Suprapubic skin (tissue), 4 donors: ENCODE measurements around the gene EME2. TPM values are rescaled to one million over a fixed set of nuclear protein-coding genes. Genes with fewer than 3 reads are reported as not detected.

Source experiments
- DNase-seq, 2 donors: peaks; one replicate each; pipeline ENCODE4 v3.0.0-alpha.2; 2019; ENCODE audit warnings: low spot score in 2 of 2
- H3K27ac ChIP-seq: fragments of 200-600 bp; sonication (generic); one replicate; pipeline ENCODE4 v1.5.1; 2019
- H3K27me3 ChIP-seq: fragments of 200-600 bp; sonication (generic); one replicate; pipeline ENCODE4 v1.5.1; 2019
- H3K36me3 ChIP-seq: fragments of 200-600 bp; sonication (generic); one replicate; pipeline ENCODE4 v1.5.1; 2019
- H3K4me1 ChIP-seq: fragments of 200-600 bp; sonication (generic); one replicate; pipeline ENCODE4 v1.5.1; 2019
- H3K4me3 ChIP-seq: fragments of 200-600 bp; sonication (generic); one replicate; pipeline ENCODE4 v1.5.1; 2019; ENCODE audit warnings: mild to moderate bottlenecking
- H3K9me3 ChIP-seq: fragments of 200-600 bp; sonication (generic); one replicate; pipeline ENCODE4 v1.5.1; 2019
- EP300 ChIP-seq: sonication (generic); formaldehyde crosslinking; IDR thresholded peaks from one replicate; pipeline ENCODE4 v1.6.1; 2017; ENCODE audit warnings: antibody characterized with exemption
- POLR2A ChIP-seq, 2 donors: fragments of 450-650 bp; IDR thresholded peaks; one replicate each; pipeline ENCODE4 v1.6.1; 2017; ENCODE audit warnings: antibody characterized with exemption in 2 of 2, mild to moderate bottlenecking in 2 of 2, moderate library complexity in 2 of 2
- POLR2AphosphoS5 ChIP-seq, 3 donors: sonication (generic); formaldehyde crosslinking; IDR thresholded peaks; one replicate each; pipeline ENCODE4 v1.6.1; 2017; ENCODE audit warnings: antibody characterized with exemption in 3 of 3
- WGBS: methylation state at CpG from one replicate; pipeline ENCODE4 v1.1.5; 2018; 5-methylcytosine and 5-hydroxymethylcytosine counted together
- total RNA-seq, 4 donors: library from RNA; depleted of rRNA; stranded (reverse); fragments of >200 nt; gene quantifications; one replicate each; pipeline ENCODE4 v1.1.0, GENCODE V29; 2016
- TF ChIP-seq, protein P1 (sequence below), 2 donors: fragments of 200-600 bp in 1 of 2; fragments of 450-650 bp in 1 of 2; sonication (generic) in 1 of 2; IDR thresholded peaks; one replicate each; pipeline ENCODE4 v1.5.1; 2016 to 2019; ENCODE audit warnings: antibody characterized with exemption in 2 of 2, mild to moderate bottlenecking in 1 of 2, moderate library complexity in 1 of 2

The EME2 gene
- total RNA-seq, 4 donors from 2014 or later: 9.8 to 26.3 (median 15.1) TPM

DNA sequence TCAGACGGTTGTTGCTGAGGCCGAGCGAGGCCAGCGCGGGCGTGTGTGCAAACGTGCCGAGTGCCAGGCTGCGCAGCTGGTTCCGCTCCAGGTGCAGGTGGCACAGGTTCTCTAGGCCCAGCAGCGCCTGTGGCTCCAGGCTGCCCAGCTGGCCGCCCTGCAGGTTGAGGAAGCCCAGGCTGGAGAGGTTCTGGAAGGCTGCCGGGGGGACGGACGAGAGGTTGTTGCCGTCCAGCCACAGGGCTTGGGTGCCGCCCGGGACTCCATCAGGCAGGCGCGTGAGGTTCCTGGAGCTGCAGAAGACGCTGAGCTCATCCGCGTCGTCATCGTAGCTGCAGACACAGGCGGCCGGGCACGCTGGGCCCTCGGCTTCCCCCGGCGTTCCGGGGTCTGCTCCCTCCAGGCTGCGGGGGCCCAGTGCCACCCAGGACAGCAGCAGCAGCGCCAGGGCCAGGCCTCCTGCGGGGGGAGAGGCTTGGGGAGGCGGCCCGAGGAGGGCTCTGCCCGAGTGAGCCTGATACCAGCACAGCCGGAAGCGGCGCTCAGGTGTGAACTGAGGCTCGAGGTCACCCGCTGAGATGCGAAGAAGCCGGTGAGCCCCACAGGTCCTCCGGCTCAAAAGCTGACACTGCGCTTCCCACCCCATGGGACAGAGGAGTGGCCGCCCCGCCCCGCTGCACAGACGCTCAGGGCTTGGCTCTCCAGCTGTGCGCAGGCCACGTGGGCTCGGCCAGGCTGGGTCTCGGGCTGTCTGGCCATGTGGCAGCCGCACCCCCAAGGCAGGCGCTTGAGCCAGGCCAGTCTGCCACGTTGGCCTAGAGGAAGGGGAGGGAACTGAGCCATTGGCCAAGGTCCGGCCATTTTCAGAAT lies 19.6 kb downstream of the EME2 start:
- peak; percentile 57 to 76 for DNase-seq
- WGBS: 100% methylated on average over 4 of the region's 59 CpGs

DNA sequence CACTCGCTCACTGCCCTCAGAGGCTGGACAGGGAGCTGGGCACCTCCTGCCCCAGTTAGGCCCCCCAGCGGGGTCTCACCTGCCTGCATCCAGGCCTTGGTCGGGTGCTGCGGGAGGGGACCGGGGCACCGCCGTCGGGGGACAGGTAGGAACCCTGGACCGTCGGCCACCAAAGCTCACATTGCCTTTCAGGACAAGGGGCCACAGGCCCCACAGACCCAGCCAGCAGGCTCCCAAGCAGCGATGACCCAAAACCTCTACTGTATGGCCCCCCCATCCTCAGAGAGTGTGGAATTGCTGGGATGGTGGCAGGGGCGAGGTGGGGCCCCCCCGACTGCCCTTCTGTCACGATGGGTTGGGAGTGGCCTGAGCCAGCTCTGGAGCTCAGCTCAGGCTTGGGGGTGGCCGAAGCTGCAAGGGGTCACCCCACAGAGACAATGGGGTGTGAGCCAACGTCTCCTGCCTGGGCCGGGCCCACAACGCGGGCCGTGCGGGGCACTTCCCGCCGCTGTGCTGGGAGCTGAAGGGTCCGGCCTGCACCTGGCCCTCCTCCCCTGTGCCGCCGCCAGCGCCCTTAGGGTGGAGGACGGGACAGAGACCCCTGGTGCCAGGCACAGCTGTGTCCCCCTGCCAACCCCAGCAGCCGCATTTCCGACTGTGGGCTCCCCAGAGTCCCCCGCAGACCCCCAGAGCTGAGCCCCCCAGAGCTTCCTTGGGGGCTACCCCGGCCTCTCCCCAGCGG lies 20.4 kb downstream of the EME2 start:
- Histone ChIP-seq H3K27ac (no peak overlapping the region), H3K36me3 (peaks cover 38% of the 10 kb centered on the region), H3K4me3 (no peak overlapping the region), H3K4me1 (peaks cover 18% of the 10 kb centered on the region), H3K27me3 (no peaks in the 10 kb centered on the region), H3K9me3 (peaks cover 3% of the 10 kb centered on the region)
- DNase-seq: peak in 1 of 2 donors; percentile 63
- 82% methylated on average over 5 of the region's 33 CpGs for WGBS
- TF ChIP-seq, protein P1, sequence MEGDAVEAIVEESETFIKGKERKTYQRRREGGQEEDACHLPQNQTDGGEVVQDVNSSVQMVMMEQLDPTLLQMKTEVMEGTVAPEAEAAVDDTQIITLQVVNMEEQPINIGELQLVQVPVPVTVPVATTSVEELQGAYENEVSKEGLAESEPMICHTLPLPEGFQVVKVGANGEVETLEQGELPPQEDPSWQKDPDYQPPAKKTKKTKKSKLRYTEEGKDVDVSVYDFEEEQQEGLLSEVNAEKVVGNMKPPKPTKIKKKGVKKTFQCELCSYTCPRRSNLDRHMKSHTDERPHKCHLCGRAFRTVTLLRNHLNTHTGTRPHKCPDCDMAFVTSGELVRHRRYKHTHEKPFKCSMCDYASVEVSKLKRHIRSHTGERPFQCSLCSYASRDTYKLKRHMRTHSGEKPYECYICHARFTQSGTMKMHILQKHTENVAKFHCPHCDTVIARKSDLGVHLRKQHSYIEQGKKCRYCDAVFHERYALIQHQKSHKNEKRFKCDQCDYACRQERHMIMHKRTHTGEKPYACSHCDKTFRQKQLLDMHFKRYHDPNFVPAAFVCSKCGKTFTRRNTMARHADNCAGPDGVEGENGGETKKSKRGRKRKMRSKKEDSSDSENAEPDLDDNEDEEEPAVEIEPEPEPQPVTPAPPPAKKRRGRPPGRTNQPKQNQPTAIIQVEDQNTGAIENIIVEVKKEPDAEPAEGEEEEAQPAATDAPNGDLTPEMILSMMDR (IDR thresholded peaks at IDR 0.05): no peak
- TF ChIP-seq POLR2AphosphoS5 (IDR thresholded peaks at IDR 0.05) (no peak), POLR2A (IDR thresholded peaks at IDR 0.05) (no peak), EP300 (no peak)

More for the DNA sequence above, 19.6 kb downstream of the EME2 start:
- Histone ChIP-seq H3K4me3 (no peak overlapping the region), H3K36me3 (peaks cover 46% of the 10 kb centered on the region), H3K4me1 (peaks cover 23% of the 10 kb centered on the region), H3K9me3 (no peaks in the 10 kb centered on the region), H3K27me3 (no peaks in the 10 kb centered on the region), H3K27ac (no peak overlapping the region)
- TF ChIP-seq POLR2A (IDR thresholded peaks at IDR 0.05) (no peak), POLR2AphosphoS5 (IDR thresholded peaks at IDR 0.05) (no peak), EP300 (no peak)
- TF ChIP-seq, protein P1 (IDR thresholded peaks at IDR 0.05): no peak

DNA sequence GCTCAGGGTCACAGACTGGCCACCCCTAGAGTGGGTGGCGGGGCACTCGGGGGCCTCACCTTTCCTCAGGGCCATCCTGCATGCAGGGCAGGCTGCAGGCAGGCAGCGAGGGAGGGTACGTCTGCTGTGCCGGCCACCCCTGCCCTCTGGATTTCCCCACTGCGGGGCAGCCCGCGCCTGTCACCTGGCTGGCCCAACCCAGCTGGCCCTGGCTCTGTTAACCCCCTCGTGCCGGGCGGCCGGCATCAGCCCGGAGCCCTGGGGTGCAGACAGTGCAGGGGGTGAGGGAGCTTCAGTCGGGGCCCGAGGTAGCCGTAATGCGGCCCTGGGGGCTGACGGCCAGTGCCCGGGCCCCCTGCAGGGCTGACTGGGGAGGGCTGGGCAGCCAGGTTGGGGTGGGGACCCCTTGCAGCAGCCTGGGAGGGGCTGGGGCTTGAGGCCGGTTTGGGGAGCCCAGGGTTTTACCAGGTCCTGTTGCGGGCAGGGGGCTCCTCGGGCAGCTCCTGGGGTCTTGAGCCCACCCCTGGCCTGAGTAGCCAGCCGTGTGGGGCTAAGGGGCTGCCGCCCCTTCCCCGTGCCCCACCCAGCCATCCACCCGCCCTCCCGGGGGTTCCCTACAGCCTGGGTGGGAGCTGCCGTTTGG lies 21.1 kb downstream of the EME2 start, which contains the start of gene IGFALS:
IGFALS (minus strand) TSS at position 128 of the 643 bp plus-strand sequence; CDS start at position 75, 53 bp downstream.
- TF ChIP-seq, protein P1 (IDR thresholded peaks at IDR 0.05): no peak
- TF ChIP-seq POLR2A (IDR thresholded peaks at IDR 0.05) (no peak), EP300 (no peak), POLR2AphosphoS5 (IDR thresholded peaks at IDR 0.05) (no peak)
- Histone ChIP-seq H3K27me3 (no peaks in the 10 kb centered on the region), H3K36me3 (peaks cover 31% of the 10 kb centered on the region), H3K9me3 (peaks cover 3% of the 10 kb centered on the region), H3K27ac (no peak within 1 kb of the TSS), H3K4me1 (peaks cover 11% of the 10 kb centered on the region), H3K4me3 (no peak within 1 kb of the TSS)
- 74% methylated on average over 9 of the region's 28 CpGs for WGBS
- peak in 1 of 2 donors; percentile 55 for DNase-seq

DNA sequence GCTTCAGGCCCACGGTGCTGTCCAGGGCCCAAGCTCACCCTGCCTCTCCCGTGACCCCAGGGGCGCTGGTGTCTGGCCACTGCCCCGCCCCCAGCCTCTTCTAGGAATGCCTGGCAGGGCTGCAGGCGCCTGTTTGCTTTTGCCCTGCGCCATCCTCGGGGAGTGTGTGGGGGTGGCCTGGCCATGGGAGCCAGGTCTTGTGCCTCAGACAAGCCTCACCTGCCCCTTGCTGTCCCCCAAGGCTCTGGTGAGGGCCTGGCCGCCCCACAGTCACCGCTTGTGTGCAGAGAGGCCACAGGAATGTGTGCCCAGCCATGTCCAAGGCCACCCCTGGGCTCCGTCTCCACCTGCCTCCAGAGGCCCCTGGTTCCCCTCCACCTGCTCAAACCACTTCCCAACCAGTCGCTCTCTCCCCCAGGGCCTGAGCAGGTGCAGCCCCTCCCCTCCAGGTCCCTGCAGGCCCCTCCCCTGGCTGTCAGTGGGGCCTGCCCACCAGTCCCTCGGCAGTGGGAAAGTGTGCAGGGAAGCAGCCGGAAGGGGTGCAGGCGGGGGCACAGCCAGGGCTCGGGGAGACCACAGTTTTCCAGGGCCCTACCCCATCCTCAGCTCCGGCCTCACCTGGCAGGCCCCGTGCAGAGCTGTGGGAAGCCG lies 21.7 kb downstream of the EME2 start:
- Histone ChIP-seq H3K9me3 (peaks cover 3% of the 10 kb centered on the region), H3K27ac (no peak overlapping the region), H3K27me3 (no peaks in the 10 kb centered on the region), H3K4me1 (peaks cover 4% of the 10 kb centered on the region), H3K4me3 (no peak overlapping the region), H3K36me3 (peaks cover 28% of the 10 kb centered on the region)
- DNase-seq: peak in 1 of 2 donors; percentile 51
- WGBS: 66% methylated on average over 5 of the region's 18 CpGs
- TF ChIP-seq, protein P1 (IDR thresholded peaks at IDR 0.05): no peak
